Mesendoderm (in vitro differentiated cells): Measurements from ENCODE around the gene PIEZO2.

Experiments used
- DNase-seq: peaks from one replicate; pipeline ENCODE4 v3.0.0; 2013
- H2AK5ac ChIP-seq: 2 replicates; pipeline ENCODE4 v1.6.1; 2013; ENCODE audit warnings: low read length, inconsistent platforms
- H2BK120ac ChIP-seq: 2 replicates; pipeline ENCODE4 v1.6.1; 2013; ENCODE audit warnings: low read depth, mild to moderate bottlenecking, low read length, moderate library complexity, mixed read lengths
- H2BK15ac ChIP-seq: replicated peaks from 2 replicates; pipeline ENCODE4 v1.6.1; 2013; ENCODE audit warnings: low read depth, mild to moderate bottlenecking, moderate library complexity
- H2BK5ac ChIP-seq: 2 replicates; pipeline ENCODE4 v1.6.1; 2013; ENCODE audit warnings: low read length, inconsistent platforms
- H3K18ac ChIP-seq: 2 replicates; pipeline ENCODE4 v1.6.1; 2013; ENCODE audit warnings: mild to moderate bottlenecking, low read length, mixed read lengths
- H3K23ac ChIP-seq: one replicate; pipeline ENCODE4 v1.6.1; 2013; ENCODE audit warnings: low read length
- H3K27ac ChIP-seq: 2 replicates; pipeline ENCODE4 v1.5.1; 2013; ENCODE audit warnings: low read depth, mild to moderate bottlenecking, inconsistent platforms, low read length, moderate library complexity
- H3K27me3 ChIP-seq: 2 replicates; pipeline ENCODE4 v1.6.1; 2013; ENCODE audit warnings: low read length, control low read depth, mild to moderate bottlenecking, inconsistent platforms; ENCODE audit not compliant: insufficient read depth, poor library complexity
- H3K36me3 ChIP-seq: 2 replicates; pipeline ENCODE4 v1.6.1; 2013; ENCODE audit warnings: low read length, inconsistent platforms; ENCODE audit not compliant: control insufficient read depth, insufficient read depth
- H3K4ac ChIP-seq: one replicate; pipeline ENCODE4 v1.6.1; 2013; ENCODE audit warnings: low read depth, mild to moderate bottlenecking, low read length, moderate library complexity
- H3K4me1 ChIP-seq: 2 replicates; pipeline ENCODE4 v1.6.1; 2013; ENCODE audit warnings: low read depth, low read length, inconsistent platforms; ENCODE audit not compliant: control insufficient read depth
- H3K4me2 ChIP-seq: 2 replicates; pipeline ENCODE4 v1.6.1; 2013; ENCODE audit warnings: low read length
- H3K4me3 ChIP-seq: 2 replicates; pipeline ENCODE4 v1.5.1; 2013; ENCODE audit warnings: mild to moderate bottlenecking, low read length
- H3K56ac ChIP-seq: one replicate; pipeline ENCODE4 v1.6.1; 2013; ENCODE audit warnings: low read length
- H3K79me1 ChIP-seq: 2 replicates; pipeline ENCODE4 v1.6.1; 2013; ENCODE audit warnings: low read length, inconsistent platforms
- H3K79me2 ChIP-seq: 2 replicates; pipeline ENCODE4 v1.6.1; 2013; ENCODE audit warnings: mild to moderate bottlenecking, low read length; ENCODE audit not compliant: control insufficient read depth, insufficient read depth
- H3K9ac ChIP-seq: 2 replicates; pipeline ENCODE4 v1.6.1; 2013; ENCODE audit warnings: low read length, inconsistent platforms
- H4K5ac ChIP-seq: one replicate; pipeline ENCODE4 v1.6.1; 2013; ENCODE audit warnings: low read length
- H4K8ac ChIP-seq: one replicate; pipeline ENCODE4 v1.6.1; 2013; ENCODE audit warnings: low read depth, mild to moderate bottlenecking, control low read depth, low read length, moderate library complexity
- WGBS: extraction: QIAGEN DNeasy Blood & Tissue Kit; methylation state at CpG from one replicate; pipeline ENCODE4 v1.1.7; 2013; ENCODE audit warnings: low lambda C conversion rate, missing lambda C conversion rate; ENCODE audit not compliant: insufficient coverage; ENCODE audit errors: extremely low coverage; 5-methylcytosine and 5-hydroxymethylcytosine counted together

PIEZO2 gene

DNA sequence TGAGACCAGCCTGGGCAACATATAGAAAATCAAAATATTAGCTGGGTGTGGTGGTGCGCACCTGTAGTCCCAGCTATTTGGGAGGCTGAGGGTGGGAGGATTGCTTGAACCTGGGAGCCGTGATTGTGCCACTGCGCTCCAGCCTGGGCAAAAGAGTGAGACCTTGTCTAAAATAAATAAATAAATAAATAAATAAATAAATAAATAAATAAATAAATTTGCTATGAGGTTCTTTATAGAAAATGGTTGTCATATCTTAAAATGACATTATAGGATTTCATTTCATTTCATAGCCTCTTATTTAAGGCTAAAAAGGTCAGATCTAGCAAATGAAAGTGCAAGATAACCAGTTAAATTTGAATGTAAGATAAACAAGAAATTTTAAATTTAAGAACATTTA lies 430.6 kb downstream of the PIEZO2 start:
- Histone ChIP-seq H2BK5ac (no peak overlapping the region), H3K79me2 (no peaks in the 10 kb centered on the region), H3K23ac (no peak overlapping the region), H3K4me1 (peaks cover under 1% of the 10 kb centered on the region), H2BK15ac (no peak overlapping the region), H3K27ac (no peak overlapping the region), H4K8ac (no peak overlapping the region), H3K36me3 (no peaks in the 10 kb centered on the region), H3K27me3 (no peaks in the 10 kb centered on the region), H4K5ac (no peak overlapping the region), H3K4me2 (no peak overlapping the region), H3K18ac (no peak overlapping the region), H2AK5ac (no peak overlapping the region), H3K79me1 (no peaks in the 10 kb centered on the region), H3K56ac (no peak overlapping the region), H2BK120ac (no peak overlapping the region), H3K4ac (no peak overlapping the region), H3K9ac (no peak overlapping the region), H3K4me3 (no peak overlapping the region)
- whole genome bisulfite sequencing = no CpG with 5 or more reads among the region's 3 CpGs
- no peak for DNase-seq

DNA sequence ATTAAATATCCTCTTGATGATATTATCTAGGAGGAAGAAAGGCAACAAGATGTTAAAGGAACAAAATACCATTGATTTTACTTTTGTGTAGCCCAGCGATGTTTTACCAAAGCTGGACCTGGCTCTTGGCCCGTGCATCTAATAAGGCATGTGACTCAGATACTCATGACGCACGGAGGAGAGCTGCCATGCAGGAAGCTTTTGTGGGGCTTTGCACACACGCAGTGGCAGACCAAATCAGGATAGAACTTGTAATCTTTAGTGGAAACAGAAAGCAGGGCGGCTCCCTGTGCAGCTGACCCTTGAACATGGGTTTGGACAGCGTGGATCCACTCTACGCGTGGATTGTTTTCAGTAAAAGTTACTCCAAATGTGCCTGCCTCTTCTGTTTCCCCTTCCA lies 433.6 kb downstream of the PIEZO2 start:
- WGBS = no CpG with 5 or more reads among the region's 9 CpGs
- H3K4me3 ChIP-seq = no peak overlapping the region
- H4K5ac ChIP-seq = no peak overlapping the region

DNA sequence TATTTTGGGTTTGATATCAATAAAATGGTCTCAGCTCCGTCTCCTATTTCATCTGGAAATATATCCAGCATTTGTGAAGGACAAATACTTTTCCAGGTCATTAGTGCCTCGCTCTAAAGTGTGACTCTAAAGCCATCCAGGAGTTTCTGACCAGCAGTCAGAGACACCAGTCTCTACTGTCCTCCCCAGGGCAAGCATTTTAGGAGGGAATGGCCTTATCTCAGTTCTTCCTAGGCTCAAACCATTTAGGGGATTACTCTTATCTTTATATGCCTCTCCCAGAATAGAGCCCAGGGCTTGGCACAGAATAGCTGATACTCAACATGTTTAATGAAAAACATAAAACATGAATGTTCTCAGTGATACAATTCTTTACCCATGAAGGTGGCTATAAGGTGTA lies 436.0 kb downstream of the PIEZO2 start:
- Histone ChIP-seq H3K27me3 (no peaks in the 10 kb centered on the region), H3K79me2 (no peaks in the 10 kb centered on the region), H3K4me3 (no peak overlapping the region), H3K56ac (no peak overlapping the region), H3K9ac (no peak overlapping the region), H3K4ac (no peak overlapping the region), H2BK15ac (no peak overlapping the region), H2AK5ac (no peak overlapping the region), H3K4me1 (peaks cover 3% of the 10 kb centered on the region), H4K8ac (no peak overlapping the region), H3K18ac (no peak overlapping the region), H3K4me2 (no peak overlapping the region), H3K36me3 (no peaks in the 10 kb centered on the region), H3K27ac (no peak overlapping the region), H2BK120ac (no peak overlapping the region), H3K23ac (no peak overlapping the region), H2BK5ac (no peak overlapping the region), H4K5ac (no peak overlapping the region), H3K79me1 (no peaks in the 10 kb centered on the region)
- DNase-seq = peak; percentile 76
- no CpG with 5 or more reads among the region's 2 CpGs for WGBS

More for the DNA sequence above, 433.6 kb downstream of the PIEZO2 start:
- Histone ChIP-seq H3K36me3 (no peaks in the 10 kb centered on the region), H3K79me1 (no peaks in the 10 kb centered on the region), H3K27me3 (no peaks in the 10 kb centered on the region), H4K8ac (no peak overlapping the region), H2AK5ac (no peak overlapping the region), H2BK15ac (no peak overlapping the region), H2BK5ac (no peak overlapping the region), H3K27ac (no peak overlapping the region), H3K79me2 (no peaks in the 10 kb centered on the region), H3K4me2 (no peak overlapping the region), H3K9ac (no peak overlapping the region), H3K56ac (no peak overlapping the region), H3K18ac (no peak overlapping the region), H2BK120ac (no peak overlapping the region), H3K4me1 (peaks cover 3% of the 10 kb centered on the region), H3K4ac (no peak overlapping the region), H3K23ac (no peak overlapping the region)
- DNase-seq = no peak

DNA sequence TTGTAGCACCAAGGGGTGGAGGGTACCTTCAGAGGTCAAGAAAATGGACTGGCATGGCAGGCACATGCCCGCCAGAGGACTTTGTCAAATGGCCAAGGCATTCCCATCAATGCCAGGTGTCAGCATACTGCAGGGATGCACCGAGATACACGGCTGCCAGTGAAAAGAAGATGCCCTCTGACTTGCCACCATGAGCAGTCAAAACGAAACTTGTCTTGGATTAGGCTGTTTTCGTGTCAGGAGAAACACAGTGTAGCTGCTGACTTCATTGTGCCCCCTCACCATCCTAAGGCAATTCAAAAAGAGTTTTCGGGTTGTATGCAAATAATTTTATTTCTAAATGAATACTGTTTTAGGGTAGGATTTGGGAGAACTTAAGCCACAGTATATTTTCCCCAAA lies 442.1 kb downstream of the PIEZO2 start:
- Histone ChIP-seq H2BK120ac (no peak overlapping the region), H4K8ac (no peak overlapping the region), H3K27me3 (no peaks in the 10 kb centered on the region), H3K23ac (no peak overlapping the region), H3K4me1 (no peaks in the 10 kb centered on the region), H3K36me3 (no peaks in the 10 kb centered on the region), H3K9ac (no peak overlapping the region), H2BK15ac (no peak overlapping the region), H3K4me3 (no peak overlapping the region), H3K79me2 (no peaks in the 10 kb centered on the region), H3K79me1 (no peaks in the 10 kb centered on the region), H3K27ac (no peak overlapping the region), H4K5ac (no peak overlapping the region), H3K4me2 (no peak overlapping the region), H3K4ac (no peak overlapping the region), H2BK5ac (no peak overlapping the region), H2AK5ac (no peak overlapping the region), H3K56ac (no peak overlapping the region), H3K18ac (no peak overlapping the region)
- no peak for DNase-seq
- no CpG with 5 or more reads among the region's 6 CpGs for WGBS

DNA sequence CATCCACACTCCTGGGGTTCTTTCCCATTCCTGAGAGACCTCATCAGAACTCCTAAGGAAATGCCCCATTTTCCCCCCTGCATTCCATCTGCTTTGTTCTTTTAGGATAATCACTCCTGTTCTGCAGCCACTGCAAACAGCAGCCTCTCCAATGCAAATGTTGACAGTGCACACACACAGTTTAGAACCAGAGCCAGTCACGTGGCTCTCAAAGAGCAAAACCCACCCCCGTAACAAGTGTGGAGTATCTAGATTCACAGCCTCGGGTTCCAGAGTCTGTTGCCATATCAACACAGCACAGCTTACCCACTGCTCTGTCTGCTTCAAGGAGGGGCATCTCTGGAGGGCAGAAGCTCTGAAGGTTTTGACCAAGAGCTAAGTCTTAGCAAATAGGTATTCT lies 443.6 kb downstream of the PIEZO2 start:
- no peak overlapping the region for H3K4ac ChIP-seq
- H2BK120ac ChIP-seq = no peak overlapping the region
- no peaks in the 10 kb centered on the region for H3K27me3 ChIP-seq
- H3K27ac ChIP-seq = no peak overlapping the region
- H3K4me1 ChIP-seq = no peaks in the 10 kb centered on the region
- H4K8ac ChIP-seq = no peak overlapping the region
- H3K23ac ChIP-seq = no peak overlapping the region
- no peaks in the 10 kb centered on the region for H3K36me3 ChIP-seq
- H3K9ac ChIP-seq = no peak overlapping the region
- no peak for DNase-seq
- H2BK15ac ChIP-seq = no peak overlapping the region
- no peak overlapping the region for H3K4me2 ChIP-seq
- H2BK5ac ChIP-seq = no peak overlapping the region
- H3K18ac ChIP-seq = no peak overlapping the region
- no peaks in the 10 kb centered on the region for H3K79me2 ChIP-seq
- no peak overlapping the region for H3K4me3 ChIP-seq
- no peak overlapping the region for H2AK5ac ChIP-seq
- WGBS = no CpG with 5 or more reads among the region's 3 CpGs
- H3K56ac ChIP-seq = no peak overlapping the region
- no peak overlapping the region for H4K5ac ChIP-seq
- no peaks in the 10 kb centered on the region for H3K79me1 ChIP-seq

DNA sequence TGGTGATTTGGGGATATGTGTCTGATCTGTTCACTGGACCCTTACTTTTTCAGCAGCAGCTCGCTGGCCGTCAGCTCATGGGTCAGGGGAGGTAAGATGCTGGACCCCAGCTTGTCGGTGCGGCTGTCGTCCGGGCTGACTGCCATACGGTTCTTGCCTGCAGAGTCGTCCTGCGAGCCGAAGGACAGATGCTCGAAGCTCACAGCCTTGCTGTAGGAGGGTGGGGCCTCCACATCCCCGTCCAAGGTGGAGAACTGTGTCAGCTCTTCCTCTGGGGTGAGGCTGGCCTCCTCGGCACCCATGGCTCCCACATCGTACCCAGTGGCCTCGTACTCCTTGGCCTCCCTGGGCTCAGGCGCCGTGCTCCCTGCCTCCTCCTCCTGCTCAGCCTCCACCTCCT lies 444.1 kb downstream of the PIEZO2 start:
- no CpG with 5 or more reads among the region's 17 CpGs for WGBS
- no peak overlapping the region for H3K23ac ChIP-seq

More for the DNA sequence above, 444.1 kb downstream of the PIEZO2 start:
- Histone ChIP-seq H2BK15ac (no peak overlapping the region), H3K27me3 (no peaks in the 10 kb centered on the region), H4K5ac (no peak overlapping the region), H2BK5ac (no peak overlapping the region), H3K36me3 (no peaks in the 10 kb centered on the region), H4K8ac (no peak overlapping the region), H3K56ac (no peak overlapping the region), H3K79me2 (no peaks in the 10 kb centered on the region), H3K4me1 (no peaks in the 10 kb centered on the region), H3K4me3 (no peak overlapping the region), H2BK120ac (no peak overlapping the region), H3K18ac (no peak overlapping the region), H3K27ac (no peak overlapping the region), H3K79me1 (no peaks in the 10 kb centered on the region), H3K9ac (no peak overlapping the region), H2AK5ac (no peak overlapping the region), H3K4me2 (no peak overlapping the region), H3K4ac (no peak overlapping the region)
- no peak for DNase-seq
